Left lung (tissue), 10 donors: ENCODE data around the gene RNASEH2A. TPM values are rescaled to one million over a fixed set of nuclear protein-coding genes. Genes with fewer than 3 reads are reported as not detected.
A peak's percentile ranks its signal among the peaks of the same experiment; 100 is the strongest.
"Not testable (repeated sequence)": the region's sequence is repeated elsewhere in the genome, so short reads cannot be mapped to it uniquely, and the experiment has no call there.

Experiments used
- ATAC-seq: fragments of 200-7000 bp; cut with Tn5 transposase; one replicate; pipeline ENCODE4 v1.9.1; 2020; ENCODE audit warnings: moderate library complexity
- DNase-seq, 4 donors: peaks; one replicate each; pipeline ENCODE4 v3.0.0-alpha.2; 2013 to 2020
- H3K27ac ChIP-seq, 2 donors: fragments of 200-600 bp; sonication (generic) in 1 of 2; one replicate each; pipeline versions ENCODE4 v1.5.0 to v1.8.0; 2020 to 2021
- H3K27me3 ChIP-seq, 2 donors: fragments of 200-600 bp; sonication (generic) in 1 of 2; one replicate each; pipeline versions ENCODE4 v1.5.0 to v1.8.0; 2020 to 2021
- H3K36me3 ChIP-seq, 2 donors: fragments of 200-600 bp; sonication (generic) in 1 of 2; one replicate each; pipeline versions ENCODE4 v1.5.0 to v1.8.0; 2020 to 2021
- H3K4me1 ChIP-seq, 2 donors: fragments of 200-600 bp; one replicate each; pipeline ENCODE4 v1.8.0; 2021
- H3K4me3 ChIP-seq, 2 donors: fragments of 200-600 bp; sonication (generic) in 1 of 2; one replicate each; pipeline versions ENCODE4 v1.5.0 to v1.8.0; 2020 to 2021; ENCODE audit warnings: mild to moderate bottlenecking in 1 of 2
- H3K9me3 ChIP-seq, 2 donors: fragments of 200-600 bp; sonication (generic) in 1 of 2; one replicate each; pipeline versions ENCODE4 v1.5.0 to v1.8.0; 2020 to 2021
- CTCF ChIP-seq, 2 donors: fragments of 200-600 bp; sonication (generic) in 1 of 2; IDR thresholded peaks; one replicate each; pipeline versions ENCODE4 v1.5.0 to v1.8.0; 2021; ENCODE audit warnings: antibody characterized with exemption in 2 of 2
- intact Hi-C, 2 donors: fragments of 100-400 bp; cut with DNase I; formaldehyde crosslinking; loops; one replicate each; pipeline versions ENCODE4 v1.11.2 to v1.14.2; 2022
- polyA plus RNA-seq, 6 donors: library from polyadenylated mRNA; unstranded; fragments of 120-200 nt; gene quantifications; one replicate each; pipeline ENCODE4 v1.2.1, GENCODE V29; 2013; ENCODE audit not compliant: insufficient read length in 6 of 6
- total RNA-seq, 2 donors: library from RNA; stranded (reverse); fragmentation: NEBNext Ultra II Directional; extraction: Animal tissue kit (Norgen Biotek cat#: 25700); gene quantifications; one replicate each; pipeline ENCODE4 v1.2.1, GENCODE V29; 2021
- donor health status: DM: no; HTN: yes; CAD: no.
- donor health status: DM: no; HTN: no; CAD: no.

Gene RNASEH2A
- total and polyA plus RNA-seq, 8 donors = 10.9 to 47.4 (median 31.3) TPM

GRCh38 chr19:12801466-12802266 is 4.7 kb upstream of the RNASEH2A start, which contains the start of the genes PRDX2 and THSD8:
TSS of gene PRDX2 (minus strand) at chr19:12801800. CDS start at chr19:12801261, 539 bp downstream.
TSS of gene THSD8 (plus strand) at chr19:12802069. CDS start at chr19:12802072, 3 bp downstream.
- Histone ChIP-seq H3K36me3 (peaks cover 0 to 17% of the 10 kb centered on the region in 2 donors), H3K4me3 (peak within 1 kb of the TSS; percentile 76 to 90), H3K27ac (peak within 1 kb of the TSS; percentile 19 to 63), H3K4me1 (peaks cover 18 to 34% of the 10 kb centered on the region in 2 donors), H3K9me3 (no peaks in the 10 kb centered on the region), H3K27me3 (peaks cover 0 to 25% of the 10 kb centered on the region in 2 donors)
- intact Hi-C loops = loop anchor here in 1 of 2 donors (5.0 kb wide), 1 partner anchor 34 kb away; no protein-coding TSS in a partner anchor
- peak; percentile 75 to 92 (median 80) for DNase-seq
- peak; percentile 93 for ATAC-seq
- TF ChIP-seq CTCF (IDR thresholded peaks at IDR 0.05) = no peak

GRCh38 chr19:12802267-12803106 is 3.9 kb upstream of the RNASEH2A start:
- DNase-seq (peak in 1 of 4 donors; percentile 72), ATAC-seq (peak; percentile 3)
- H3K27me3 ChIP-seq = peaks cover 0 to 25% of the 10 kb centered on the region in 2 donors
- no peaks in the 10 kb centered on the region for H3K9me3 ChIP-seq
- no peak for TF ChIP-seq CTCF (IDR thresholded peaks at IDR 0.05)
- H3K4me3 ChIP-seq = peak overlapping the region; percentile 76 to 90
- H3K4me1 ChIP-seq = peaks cover 22 to 42% of the 10 kb centered on the region in 2 donors
- intact Hi-C loops = loop anchor here in 1 of 2 donors (5.0 kb wide), 1 partner anchor 35 kb away; no protein-coding TSS in a partner anchor
- peaks cover 0 to 17% of the 10 kb centered on the region in 2 donors for H3K36me3 ChIP-seq
- H3K27ac ChIP-seq = peak overlapping the region in 1 of 2 donors; percentile 19

- intact Hi-C loops = loop anchor here in 1 of 2 donors (5.0 kb wide), 1 partner anchor 37 kb away; no protein-coding TSS in a partner anchor
- H3K9me3 ChIP-seq = no peaks in the 10 kb centered on the region
- H3K4me1 ChIP-seq = peaks cover 22 to 42% of the 10 kb centered on the region in 2 donors
- no peak for ATAC-seq
- DNase-seq = peak in 1 of 4 donors; percentile 76
- no peak for TF ChIP-seq CTCF (IDR thresholded peaks at IDR 0.05)
- H3K36me3 ChIP-seq = peaks cover 0 to 9% of the 10 kb centered on the region in 2 donors
- H3K27me3 ChIP-seq = peaks cover 0 to 25% of the 10 kb centered on the region in 2 donors
- no peak overlapping the region for H3K4me3 ChIP-seq
- no peak overlapping the region for H3K27ac ChIP-seq
Measured at GRCh38 chr19:12804051-12804450, 2.3 kb upstream of the RNASEH2A start.

GRCh38 chr19:12815088-12815487 is 8.7 kb downstream of the RNASEH2A start:
- Histone ChIP-seq H3K4me1 (no peaks in the 10 kb centered on the region), H3K9me3 (no peaks in the 10 kb centered on the region), H3K4me3 (no peak overlapping the region), H3K27ac (no peak overlapping the region), H3K27me3 (no peaks in the 10 kb centered on the region), H3K36me3 (peaks cover 0 to 24% of the 10 kb centered on the region in 2 donors)
- no peak for TF ChIP-seq CTCF (IDR thresholded peaks at IDR 0.05)
- intact Hi-C loops = no loop called here
- DNase-seq (no peak), ATAC-seq (no peak)

GRCh38 chr19:12817188-12817587 is 10.8 kb downstream of the RNASEH2A start:
- H3K4me3 ChIP-seq, H3K4me1 ChIP-seq, H3K9me3 ChIP-seq, H3K27ac ChIP-seq, ATAC-seq, H3K27me3 ChIP-seq, DNase-seq, intact Hi-C loops: not testable (repeated sequence)
- H3K36me3 ChIP-seq = peaks cover 0 to 19% of the 10 kb centered on the region in 2 donors

GRCh38 chr19:12817810-12818209 is 11.4 kb downstream of the RNASEH2A start:
- H3K27ac ChIP-seq, H3K4me3 ChIP-seq, H3K27me3 ChIP-seq, DNase-seq, H3K4me1 ChIP-seq, intact Hi-C loops, ATAC-seq, H3K9me3 ChIP-seq: not testable (repeated sequence)
- peaks cover 0 to 18% of the 10 kb centered on the region in 2 donors for H3K36me3 ChIP-seq
